ENCODE results near the gene DNAJB5. TPM values are rescaled to one million over a fixed set of nuclear protein-coding genes. Genes with fewer than 3 reads are reported as not detected.
A peak's percentile ranks its signal among the peaks of the same experiment; 100 is the strongest.

The DNAJB5 gene
- total RNA-seq, 2 donors from 2014 or later = 19.8 to 40.1 TPM

GRCh38 chr9:35026671-35027070, 37.1 kb downstream of the DNAJB5 start:
- Histone ChIP-seq H3K4me1 (ENCODE audit: control insufficient read depth, insufficient read depth, low read length) (peaks cover 9% of the 10 kb centered on the region), H3K27ac (ENCODE audit: low read depth, low read length) (peak overlapping the region; percentile 51), H3K27me3 (ENCODE audit: control insufficient read depth, insufficient read depth, low read length, poor library complexity, severe bottlenecking) (no peaks in the 10 kb centered on the region), H3K36me3 (ENCODE audit: control insufficient read depth, insufficient read depth, low read length) (peaks cover 34% of the 10 kb centered on the region), H3K4me3 (ENCODE audit: low read length) (peak overlapping the region; percentile 70), H3K9ac (ENCODE audit: extremely low read depth, low read length, poor library complexity, severe bottlenecking) (peak overlapping the region; percentile 78), H3K9me3 (ENCODE audit: control insufficient read depth, low read length) (peaks cover 70% of the 10 kb centered on the region)
- TF ChIP-seq, protein P1, sequence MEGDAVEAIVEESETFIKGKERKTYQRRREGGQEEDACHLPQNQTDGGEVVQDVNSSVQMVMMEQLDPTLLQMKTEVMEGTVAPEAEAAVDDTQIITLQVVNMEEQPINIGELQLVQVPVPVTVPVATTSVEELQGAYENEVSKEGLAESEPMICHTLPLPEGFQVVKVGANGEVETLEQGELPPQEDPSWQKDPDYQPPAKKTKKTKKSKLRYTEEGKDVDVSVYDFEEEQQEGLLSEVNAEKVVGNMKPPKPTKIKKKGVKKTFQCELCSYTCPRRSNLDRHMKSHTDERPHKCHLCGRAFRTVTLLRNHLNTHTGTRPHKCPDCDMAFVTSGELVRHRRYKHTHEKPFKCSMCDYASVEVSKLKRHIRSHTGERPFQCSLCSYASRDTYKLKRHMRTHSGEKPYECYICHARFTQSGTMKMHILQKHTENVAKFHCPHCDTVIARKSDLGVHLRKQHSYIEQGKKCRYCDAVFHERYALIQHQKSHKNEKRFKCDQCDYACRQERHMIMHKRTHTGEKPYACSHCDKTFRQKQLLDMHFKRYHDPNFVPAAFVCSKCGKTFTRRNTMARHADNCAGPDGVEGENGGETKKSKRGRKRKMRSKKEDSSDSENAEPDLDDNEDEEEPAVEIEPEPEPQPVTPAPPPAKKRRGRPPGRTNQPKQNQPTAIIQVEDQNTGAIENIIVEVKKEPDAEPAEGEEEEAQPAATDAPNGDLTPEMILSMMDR (conservative IDR thresholded peaks at IDR 0.05) = no peak
- Mint-ChIP-seq H3K36me3 (ENCODE audit: low read depth) (peaks cover 58% of the 10 kb centered on the region), H3K9me3 (peaks cover 97% of the 10 kb centered on the region), H3K4me3 (peak overlapping the region; percentile 32), H3K27ac (peak overlapping the region; percentile 87), H3K27me3 (ENCODE audit: insufficient read depth) (no peaks in the 10 kb centered on the region), H3K4me1 (peaks cover 25% of the 10 kb centered on the region)
- no peak for DNase-seq
- 50 to 76% methylated on average over 2 to 3 of the region's 3 CpGs for WGBS, 2 experiments (ENCODE audit: insufficient coverage in 1 of 2, insufficient read length in 1 of 2)

DNA sequence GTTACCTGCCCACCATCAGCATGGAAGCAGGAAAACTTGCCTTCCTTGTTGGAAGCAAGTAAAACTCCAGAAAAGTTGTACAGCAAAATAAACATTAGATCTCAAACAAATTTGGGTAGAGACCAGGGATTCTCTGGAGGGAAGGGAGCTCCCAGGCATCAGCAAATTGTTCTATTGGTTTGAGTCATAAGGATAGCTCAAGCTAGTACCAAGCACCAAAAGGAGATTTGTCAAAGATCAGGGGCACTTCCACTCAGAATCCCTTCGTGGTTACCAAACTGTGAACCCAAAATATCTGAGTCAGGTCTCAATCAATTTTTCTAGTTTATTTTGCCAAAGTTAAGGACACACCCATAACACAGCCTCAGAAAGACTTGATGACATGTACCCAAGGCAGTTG, 37.8 kb downstream of the DNAJB5 start:
- no peak overlapping the region for H3K27ac ChIP-seq (ENCODE audit: low read depth, low read length)

GRCh38 chr9:35027860-35028259, 38.3 kb downstream of the DNAJB5 start:
- TF ChIP-seq, protein P1 (conservative IDR thresholded peaks at IDR 0.05) = no peak
- Mint-ChIP-seq H3K27ac (peak overlapping the region; percentile 68), H3K36me3 (ENCODE audit: low read depth) (peaks cover 52% of the 10 kb centered on the region), H3K4me3 (no peak overlapping the region), H3K9me3 (peaks cover 91% of the 10 kb centered on the region), H3K27me3 (ENCODE audit: insufficient read depth) (no peaks in the 10 kb centered on the region), H3K4me1 (peaks cover 25% of the 10 kb centered on the region)
- 31% methylated on average over 1 of the region's 1 CpG; no CpG with 5 or more reads in 1 of the 2 experiments for WGBS, 2 experiments (ENCODE audit: insufficient coverage in 1 of 2, insufficient read length in 1 of 2)
- Histone ChIP-seq H3K9me3 (ENCODE audit: control insufficient read depth, low read length) (peaks cover 67% of the 10 kb centered on the region), H3K4me1 (ENCODE audit: control insufficient read depth, insufficient read depth, low read length) (peaks cover 9% of the 10 kb centered on the region), H3K27me3 (ENCODE audit: control insufficient read depth, insufficient read depth, low read length, poor library complexity, severe bottlenecking) (no peaks in the 10 kb centered on the region), H3K9ac (ENCODE audit: extremely low read depth, low read length, poor library complexity, severe bottlenecking) (peak overlapping the region; percentile 78), H3K4me3 (ENCODE audit: low read length) (peak overlapping the region; percentile 70), H3K27ac (ENCODE audit: low read depth, low read length) (no peak overlapping the region), H3K36me3 (ENCODE audit: control insufficient read depth, insufficient read depth, low read length) (peaks cover 24% of the 10 kb centered on the region)
- no peak for DNase-seq

More for the DNA sequence above, 37.8 kb downstream of the DNAJB5 start:
- Mint-ChIP-seq H3K27ac (peak overlapping the region; percentile 87), H3K4me3 (peak overlapping the region; percentile 32), H3K36me3 (ENCODE audit: low read depth) (peaks cover 56% of the 10 kb centered on the region), H3K4me1 (peaks cover 25% of the 10 kb centered on the region), H3K9me3 (peaks cover 94% of the 10 kb centered on the region), H3K27me3 (ENCODE audit: insufficient read depth) (no peaks in the 10 kb centered on the region)
- peak overlapping the region; percentile 78 for H3K9ac ChIP-seq (ENCODE audit: extremely low read depth, low read length, poor library complexity, severe bottlenecking)
- H3K9me3 ChIP-seq (ENCODE audit: control insufficient read depth, low read length) = peaks cover 67% of the 10 kb centered on the region
- H3K36me3 ChIP-seq (ENCODE audit: control insufficient read depth, insufficient read depth, low read length) = peaks cover 28% of the 10 kb centered on the region
- H3K4me1 ChIP-seq (ENCODE audit: control insufficient read depth, insufficient read depth, low read length) = peaks cover 9% of the 10 kb centered on the region
- no peak for DNase-seq
- TF ChIP-seq, protein P1 (conservative IDR thresholded peaks at IDR 0.05) = no peak
- H3K27me3 ChIP-seq (ENCODE audit: control insufficient read depth, insufficient read depth, low read length, poor library complexity, severe bottlenecking) = no peaks in the 10 kb centered on the region
- 66 to 90% methylated on average over 1 of the region's 1 CpG for WGBS, 2 experiments (ENCODE audit: insufficient coverage in 1 of 2, insufficient read length in 1 of 2)
- peak overlapping the region; percentile 70 for H3K4me3 ChIP-seq (ENCODE audit: low read length)

Data from endodermal cell (in vitro differentiated cells).